OCI-M2 (cell line): Measurements from ENCODE around the gene ARHGAP22.

ENCODE experiments used
- DNase-seq: peaks from one replicate; lab custom pipeline; 2025; ENCODE audit not compliant: unreplicated experiment; lab: John Stamatoyannopoulos, UW

ARHGAP22 gene

GRCh38 chr10:48590945-48591344 is 13.9 kb downstream of the ARHGAP22 start:
- no peak for DNase-seq

- DNase-seq = no peak
Observed at GRCh38 chr10:48589266-48589665, 15.6 kb downstream of the ARHGAP22 start.

GRCh38 chr10:48587819-48588218 is 17.1 kb downstream of the ARHGAP22 start:
- no peak for DNase-seq

- DNase-seq = no peak
Observed at GRCh38 chr10:48587101-48587500, 17.8 kb downstream of the ARHGAP22 start.

- no peak for DNase-seq
Observed at GRCh38 chr10:48582970-48583369, 21.9 kb downstream of the ARHGAP22 start.

GRCh38 chr10:48580236-48580635 is 24.6 kb downstream of the ARHGAP22 start:
- no peak for DNase-seq

- DNase-seq = no peak
Observed at GRCh38 chr10:48579251-48579960, 25.5 kb downstream of the ARHGAP22 start.

GRCh38 chr10:48577158-48577557 is 27.7 kb downstream of the ARHGAP22 start:
- peak; percentile 1 for DNase-seq

- no peak for DNase-seq
Observed at GRCh38 chr10:48576501-48576900, 28.4 kb downstream of the ARHGAP22 start.

- no peak for DNase-seq
Observed at GRCh38 chr10:48575901-48576300, 29.0 kb downstream of the ARHGAP22 start.

GRCh38 chr10:48574817-48575380 is 30.0 kb downstream of the ARHGAP22 start:
- DNase-seq = no peak

GRCh38 chr10:48574322-48574796 is 30.5 kb downstream of the ARHGAP22 start:
- DNase-seq = no peak

GRCh38 chr10:48573045-48573444 is 31.8 kb downstream of the ARHGAP22 start:
- DNase-seq = no peak

- no peak for DNase-seq
Observed at GRCh38 chr10:48572414-48572813, 32.5 kb downstream of the ARHGAP22 start.

- no peak for DNase-seq
Observed at GRCh38 chr10:48568546-48568945, 36.3 kb downstream of the ARHGAP22 start.

- DNase-seq = no peak
Observed at GRCh38 chr10:48568131-48568530, 36.7 kb downstream of the ARHGAP22 start.

- DNase-seq = no peak
Observed at GRCh38 chr10:48567346-48567745, 37.5 kb downstream of the ARHGAP22 start.

- no peak for DNase-seq
Observed at GRCh38 chr10:48564466-48565160, 40.3 kb downstream of the ARHGAP22 start.

- DNase-seq = no peak
Observed at GRCh38 chr10:48557511-48558123, 47.3 kb downstream of the ARHGAP22 start.

GRCh38 chr10:48556713-48557112 is 48.2 kb downstream of the ARHGAP22 start:
- no peak for DNase-seq

- DNase-seq = no peak
Observed at GRCh38 chr10:48556065-48556464, 48.8 kb downstream of the ARHGAP22 start.
